Stomach (tissue), 9 donors: Measurements from ENCODE around the gene RCBTB2. TPM values are rescaled to one million over a fixed set of nuclear protein-coding genes. Genes with fewer than 3 reads are reported as not detected.
A peak's percentile ranks its signal among the peaks of the same experiment; 100 is the strongest.

Experiments used
- DNase-seq, 2 donors: peaks; one replicate each; pipeline versions ENCODE4 v3.0.0 to v3.0.0-alpha.2; 2013 to 2019
- H3K27ac ChIP-seq, 5 donors: fragments of 200-600 bp in 4 of 5; sonication (generic) in 4 of 5; one replicate each; pipeline ENCODE4 v1.5.1; 2013 to 2019; ENCODE audit warnings: mild to moderate bottlenecking in 1 of 5, moderate library complexity in 1 of 5
- H3K27me3 ChIP-seq, 3 donors: fragments of 200-600 bp; sonication (generic); one replicate each; pipeline ENCODE4 v1.5.1; 2017 to 2019; ENCODE audit warnings: mixed run types in 1 of 3
- H3K36me3 ChIP-seq, 4 donors: fragments of 200-600 bp; sonication (generic); 1 replicate in 3 of 4; 2 replicates in 1 of 4; pipeline ENCODE4 v1.5.1; 2016 to 2019
- H3K4me1 ChIP-seq, 4 donors: fragments of 200-600 bp; sonication (generic); one replicate each; pipeline ENCODE4 v1.5.1; 2016 to 2019
- H3K4me3 ChIP-seq, 4 donors: fragments of 200-600 bp; sonication (generic) in 3 of 4; one replicate each; pipeline ENCODE4 v1.5.1; 2016 to 2019; ENCODE audit warnings: mild to moderate bottlenecking in 1 of 4
- H3K9me3 ChIP-seq, 4 donors: fragments of 200-600 bp; sonication (generic); one replicate each; pipeline ENCODE4 v1.5.1; 2016 to 2019
- CTCF ChIP-seq, 7 experiments: fragments of 450-650 bp in 4 of 7; fragments of 200-600 bp in 3 of 7; sonication (generic) in 3 of 7; IDR thresholded peaks; one replicate each; pipeline ENCODE4 v1.5.1; 2016 to 2019; ENCODE audit warnings: antibody characterized with exemption in 7 of 7, control low read depth in 2 of 7, mild to moderate bottlenecking in 1 of 7
- EP300 ChIP-seq: sonication (generic); formaldehyde crosslinking; IDR thresholded peaks from one replicate; pipeline ENCODE4 v1.6.1; 2017; ENCODE audit warnings: antibody characterized with exemption
- POLR2A ChIP-seq, 4 donors: fragments of 450-650 bp; IDR thresholded peaks; one replicate each; pipeline ENCODE4 v1.6.1; 2016; ENCODE audit warnings: antibody characterized with exemption in 4 of 4, control low read depth in 2 of 4, mild to moderate bottlenecking in 1 of 4, moderate library complexity in 1 of 4
- POLR2AphosphoS5 ChIP-seq, 3 donors: sonication (generic); formaldehyde crosslinking; IDR thresholded peaks; one replicate each; pipeline ENCODE4 v1.6.1; 2016; ENCODE audit warnings: antibody characterized with exemption in 3 of 3
- WGBS, 5 donors: extraction: QIAGEN DNeasy Blood & Tissue Kit in 3 of 5; methylation state at CpG; one replicate each; pipeline versions ENCODE4 v1.1.5 to v1.1.7; 2013 to 2018; 5-methylcytosine and 5-hydroxymethylcytosine counted together
- intact Hi-C: fragments of 100-400 bp; cut with DNase I; formaldehyde crosslinking; loops from one replicate; pipeline ENCODE4 v1.15.1; 2023; ENCODE audit warnings: low total_unique reads
- polyA plus RNA-seq, 3 donors: library from polyadenylated mRNA; stranded (reverse); fragments of 200-250 nt; gene quantifications; one replicate each; pipeline ENCODE4 v1.2.3, GENCODE V29; 2013
- total RNA-seq, 5 donors: library from RNA; depleted of rRNA; stranded (reverse); fragments of >200 nt; gene quantifications; one replicate each; pipeline versions ENCODE4 v1.1.0 to v1.2.3, GENCODE V29; 2014 to 2016
- donor health status: healthy with polysubstance abuse.
- donor health status: Bipolar disorder and iron deficiency.
- donor health status: healthy.

The RCBTB2 gene
- total and polyA plus RNA-seq, 8 donors = 0.29 to 56.6 (median 7.6) TPM

GRCh38 chr13:48448285-48448958 lies 84.5 kb downstream of the RCBTB2 start:
- H3K4me1 ChIP-seq = peaks cover 0 to 23% (median 0%) of the 10 kb centered on the region in 4 donors
- no peak overlapping the region for H3K4me3 ChIP-seq
- TF ChIP-seq CTCF (IDR thresholded peaks at IDR 0.05) (no peak), POLR2A (IDR thresholded peaks at IDR 0.05) (no peak), EP300 (no peak)
- intact Hi-C loops = no loop called here
- no peak for DNase-seq
- no peaks in the 10 kb centered on the region for H3K27me3 ChIP-seq
- peak overlapping the region in 2 of 5 donors; percentile 48 to 66 for H3K27ac ChIP-seq
- 71 to 80% (median 74%) methylated on average over 3 of the region's 3 CpGs for WGBS, 5 donors
- peaks cover 0 to 16% (median 5%) of the 10 kb centered on the region in 4 donors for H3K36me3 ChIP-seq
- H3K9me3 ChIP-seq = peaks cover 0 to 16% (median 7%) of the 10 kb centered on the region in 4 donors

GRCh38 chr13:48446464-48446863 lies 86.4 kb downstream of the RCBTB2 start:
- TF ChIP-seq POLR2AphosphoS5 (IDR thresholded peaks at IDR 0.05) = no peak
- no peak for TF ChIP-seq EP300
- TF ChIP-seq POLR2A (IDR thresholded peaks at IDR 0.05) = no peak
- no peak for TF ChIP-seq CTCF (IDR thresholded peaks at IDR 0.05)
- Histone ChIP-seq H3K27ac (peak overlapping the region in 3 of 5 donors; percentile 2 to 10 (median 6)), H3K36me3 (peaks cover 0 to 11% (median 0%) of the 10 kb centered on the region in 4 donors), H3K4me1 (peaks cover 0 to 23% (median 0%) of the 10 kb centered on the region in 4 donors), H3K4me3 (no peak overlapping the region), H3K9me3 (peaks cover 0 to 15% (median 7%) of the 10 kb centered on the region in 4 donors), H3K27me3 (no peaks in the 10 kb centered on the region)
- no peak for DNase-seq
- WGBS, 5 donors = 93 to 100% (median 96%) methylated on average over 1 of the region's 1 CpG
- intact Hi-C loops = no loop called here

- Histone ChIP-seq H3K9me3 (no peaks in the 10 kb centered on the region), H3K4me1 (peaks cover 0 to 14% (median 0%) of the 10 kb centered on the region in 4 donors), H3K27me3 (no peaks in the 10 kb centered on the region), H3K27ac (no peak overlapping the region), H3K36me3 (peaks cover 0 to 11% (median 0%) of the 10 kb centered on the region in 4 donors), H3K4me3 (no peak overlapping the region)
- intact Hi-C loops = no loop called here
- 53 to 68% (median 60%) methylated on average over 1 of the region's 1 CpG for WGBS, 5 donors
- DNase-seq = no peak
- TF ChIP-seq POLR2AphosphoS5 (IDR thresholded peaks at IDR 0.05) (no peak), CTCF (IDR thresholded peaks at IDR 0.05) (no peak), POLR2A (IDR thresholded peaks at IDR 0.05) (no peak), EP300 (no peak)
Observed at GRCh38 chr13:48443442-48444208, 89.3 kb downstream of the RCBTB2 start.

Other genes with a start within 250 kb of the RCBTB2 start
- 10 to 100 TPM in 4 of 5 donors, 1 to 10 TPM in 1; 9.3 to 53.6 (median 42.5) TPM for gene RB1, start 229.3 kb downstream of the RCBTB2 start, total RNA-seq
- 10 to 100 TPM; 11.6 to 21.8 (median 19.4) TPM for gene RB1, start 229.3 kb downstream of the RCBTB2 start, polyA plus RNA-seq
- gene LPAR6, start 120.0 kb downstream of the RCBTB2 start, total RNA-seq = 10 to 100 TPM in 3 of 5 donors, 1 to 10 TPM in 2; 1.4 to 74.1 (median 16.1) TPM
- gene LPAR6, start 120.0 kb downstream of the RCBTB2 start, polyA plus RNA-seq = 100 to 1,000 TPM in 1 of 3 donors, 1 to 10 TPM in 2; 5.5 to 104 (median 7.6) TPM
- 1 to 10 TPM in 1 of 5 donors, not detected in 4; 1.3 TPM for gene CYSLTR2, start 120.8 kb upstream of the RCBTB2 start, total RNA-seq
- gene CYSLTR2, start 120.8 kb upstream of the RCBTB2 start, polyA plus RNA-seq = under 1 TPM in 1 of 3 donors, not detected in 2; 0.61 TPM